ENCODE measurements around the gene DNAH17. TPM values are rescaled to one million over a fixed set of nuclear protein-coding genes. Genes with fewer than 3 reads are reported as not detected.
A peak's percentile ranks its signal among the peaks of the same experiment; 100 is the strongest.

Gene DNAH17
- polyA plus RNA-seq, 3 donors = 0.01 to 0.51 (median 0.11) TPM

DNA sequence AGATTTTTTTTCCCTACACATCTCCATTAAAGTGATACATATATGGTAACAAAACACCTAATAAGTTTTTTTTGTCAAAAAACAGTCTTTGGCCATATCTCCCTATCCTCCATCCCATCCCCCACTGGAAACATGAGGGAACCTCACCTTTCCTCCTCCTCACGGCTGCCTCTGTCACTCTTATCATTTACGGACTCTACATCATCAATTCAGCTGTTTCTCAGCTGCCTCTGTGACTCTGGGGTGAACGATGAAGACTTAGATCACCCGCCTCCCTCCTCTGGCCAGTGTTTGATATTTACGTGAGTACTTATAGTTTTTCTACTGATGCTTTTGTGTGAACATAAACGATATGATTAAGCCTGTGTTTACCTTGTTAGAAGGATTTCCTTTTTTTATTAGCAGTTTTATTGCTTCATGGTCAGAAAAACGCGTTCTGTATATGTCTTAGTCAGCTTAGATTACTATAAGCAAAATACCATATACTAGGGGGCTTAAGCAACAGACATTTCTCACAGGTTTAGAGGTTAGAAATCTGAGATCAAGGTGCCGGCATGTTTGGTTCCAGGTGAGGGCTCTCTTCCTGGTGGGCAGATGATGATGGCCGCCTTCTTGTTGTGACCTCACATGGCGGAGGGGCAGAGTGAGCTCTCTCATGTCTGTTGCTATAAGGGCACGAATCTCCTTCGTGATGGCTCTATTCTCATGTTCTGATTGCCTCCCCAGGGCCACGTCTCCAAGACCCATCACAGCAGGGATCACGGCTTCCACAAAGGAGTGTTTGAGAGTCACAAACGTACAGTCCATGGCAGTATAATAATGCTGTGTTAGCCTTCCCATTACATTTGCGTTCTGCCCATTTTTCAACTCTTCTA is 32.1 kb downstream of the DNAH17 start:
- WGBS (ENCODE audit: insufficient coverage) = 90% methylated on average over 7 of the region's 17 CpGs
- no peaks in the 10 kb centered on the region for H4K20me1 ChIP-seq (ENCODE audit: insufficient read depth, low read length)
- H3K9me3 ChIP-seq (replicated peaks in 1 of 2; ENCODE audit: control insufficient read depth in 1 of 2, insufficient read depth in 1 of 2, low read length in 2 of 2) = peaks cover 0 to under 1% of the 10 kb centered on the region in 2 donors
- H3K27me3 Mint-ChIP-seq (ENCODE audit: low read depth in 3 of 3) = peaks cover 0 to 11% (median 4%) of the 10 kb centered on the region in 3 donors
- intact Hi-C loops (cut with micrococcal nuclease) = no loop called here
- H3K27ac ChIP-seq (ENCODE audit: low read depth in 1 of 2, low read length in 2 of 2) = no peak overlapping the region
- peaks cover 15% of the 10 kb centered on the region for H3K4me1 Mint-ChIP-seq
- peak overlapping the region in 1 of 2 donors; percentile 5 for H3K4me3 Mint-ChIP-seq
- TF ChIP-seq, protein P1, sequence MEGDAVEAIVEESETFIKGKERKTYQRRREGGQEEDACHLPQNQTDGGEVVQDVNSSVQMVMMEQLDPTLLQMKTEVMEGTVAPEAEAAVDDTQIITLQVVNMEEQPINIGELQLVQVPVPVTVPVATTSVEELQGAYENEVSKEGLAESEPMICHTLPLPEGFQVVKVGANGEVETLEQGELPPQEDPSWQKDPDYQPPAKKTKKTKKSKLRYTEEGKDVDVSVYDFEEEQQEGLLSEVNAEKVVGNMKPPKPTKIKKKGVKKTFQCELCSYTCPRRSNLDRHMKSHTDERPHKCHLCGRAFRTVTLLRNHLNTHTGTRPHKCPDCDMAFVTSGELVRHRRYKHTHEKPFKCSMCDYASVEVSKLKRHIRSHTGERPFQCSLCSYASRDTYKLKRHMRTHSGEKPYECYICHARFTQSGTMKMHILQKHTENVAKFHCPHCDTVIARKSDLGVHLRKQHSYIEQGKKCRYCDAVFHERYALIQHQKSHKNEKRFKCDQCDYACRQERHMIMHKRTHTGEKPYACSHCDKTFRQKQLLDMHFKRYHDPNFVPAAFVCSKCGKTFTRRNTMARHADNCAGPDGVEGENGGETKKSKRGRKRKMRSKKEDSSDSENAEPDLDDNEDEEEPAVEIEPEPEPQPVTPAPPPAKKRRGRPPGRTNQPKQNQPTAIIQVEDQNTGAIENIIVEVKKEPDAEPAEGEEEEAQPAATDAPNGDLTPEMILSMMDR (IDR thresholded peaks at IDR 0.05) = no peak
- H3K36me3 ChIP-seq (replicated peaks in 1 of 2; ENCODE audit: control insufficient read depth in 1 of 2, insufficient read depth in 2 of 2, low read length in 2 of 2) = no peaks in the 10 kb centered on the region
- no peak overlapping the region for H2AFZ ChIP-seq (ENCODE audit: insufficient read depth, low read depth, low read length, poor library complexity, severe bottlenecking)
- no peaks in the 10 kb centered on the region for H3K79me2 ChIP-seq (ENCODE audit: insufficient read depth, low read length)
- H3K27ac Mint-ChIP-seq = peak overlapping the region in 3 of 7 donors; percentile 3 to 40 (median 23)
- H3K36me3 Mint-ChIP-seq = peaks cover 0 to 1% of the 10 kb centered on the region in 2 donors
- H3K9me3 Mint-ChIP-seq = peaks cover 0 to 7% (median 0%) of the 10 kb centered on the region in 7 donors
- no peak for DNase-seq
- no peak overlapping the region for H3K4me2 ChIP-seq (replicated peaks; ENCODE audit: extremely low read depth, low read length, poor library complexity, severe bottlenecking)
- no peak overlapping the region for H3K4me3 ChIP-seq (replicated peaks in 1 of 3; ENCODE audit: low read depth in 2 of 3, low read length in 3 of 3)
- H3K4me1 ChIP-seq (ENCODE audit: control insufficient read depth in 1 of 2, insufficient read depth in 2 of 2, low read length in 2 of 2) = peaks cover 14 to 16% of the 10 kb centered on the region in 2 donors
- no peak overlapping the region for H3K9ac ChIP-seq (ENCODE audit: insufficient read depth, low read length, poor library complexity, severe bottlenecking)
- H3K27me3 ChIP-seq (ENCODE audit: control insufficient read depth in 2 of 2, insufficient read depth in 2 of 2, low read length in 2 of 2) = no peaks in the 10 kb centered on the region

DNA sequence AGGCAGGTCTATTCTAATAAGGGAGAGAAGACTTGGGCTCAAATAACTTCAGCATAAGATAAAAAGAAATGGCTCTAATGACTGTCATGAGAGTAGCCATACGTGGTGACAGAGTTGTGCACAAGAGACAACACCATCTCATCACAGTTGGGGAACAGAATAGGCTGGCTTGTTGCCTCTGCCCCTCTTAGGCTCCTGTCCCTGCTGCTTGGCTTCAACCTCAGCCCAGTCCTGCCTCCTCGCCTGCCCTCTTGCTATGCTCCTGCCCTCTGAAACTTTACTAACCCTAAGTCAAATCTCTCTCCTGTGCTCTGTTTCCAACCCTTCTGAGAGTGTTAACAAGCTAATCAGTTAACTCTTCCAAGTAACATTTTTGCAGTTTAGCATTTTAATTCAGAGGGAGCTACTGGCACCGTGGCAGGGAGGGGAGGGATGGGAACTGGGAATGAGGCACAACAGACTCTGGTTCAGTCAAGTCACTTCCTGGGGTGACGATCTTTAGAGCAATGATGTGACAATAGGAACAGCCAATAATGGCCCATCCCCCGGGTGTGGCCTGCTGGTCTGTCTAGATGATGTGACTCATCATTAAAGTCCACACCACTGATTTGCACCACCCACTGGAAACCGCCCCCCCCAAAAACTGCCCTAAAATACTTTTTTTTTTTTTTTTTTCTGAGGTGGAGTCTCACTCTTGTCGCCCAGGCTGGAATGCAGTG is 35.5 kb downstream of the DNAH17 start:
- Histone ChIP-seq H3K79me2 (ENCODE audit: insufficient read depth, low read length) (no peaks in the 10 kb centered on the region), H3K36me3 (replicated peaks in 1 of 2; ENCODE audit: control insufficient read depth in 1 of 2, insufficient read depth in 2 of 2, low read length in 2 of 2) (no peaks in the 10 kb centered on the region), H3K4me3 (replicated peaks in 1 of 3; ENCODE audit: low read depth in 2 of 3, low read length in 3 of 3) (no peak overlapping the region), H3K27ac (ENCODE audit: low read depth in 1 of 2, low read length in 2 of 2) (peak overlapping the region; percentile 72 to 93), H3K27me3 (ENCODE audit: control insufficient read depth in 2 of 2, insufficient read depth in 2 of 2, low read length in 2 of 2) (no peaks in the 10 kb centered on the region), H3K9me3 (replicated peaks in 1 of 2; ENCODE audit: control insufficient read depth in 1 of 2, insufficient read depth in 1 of 2, low read length in 2 of 2) (no peaks in the 10 kb centered on the region), H3K4me2 (replicated peaks; ENCODE audit: extremely low read depth, low read length, poor library complexity, severe bottlenecking) (peak overlapping the region; percentile 31), H4K20me1 (ENCODE audit: insufficient read depth, low read length) (no peaks in the 10 kb centered on the region), H2AFZ (ENCODE audit: insufficient read depth, low read depth, low read length, poor library complexity, severe bottlenecking) (no peak overlapping the region), H3K9ac (ENCODE audit: insufficient read depth, low read length, poor library complexity, severe bottlenecking) (peak overlapping the region; percentile 45), H3K4me1 (ENCODE audit: control insufficient read depth in 1 of 2, insufficient read depth in 2 of 2, low read length in 2 of 2) (peaks cover 22 to 24% of the 10 kb centered on the region in 2 donors)
- Mint-ChIP-seq H3K9me3 (peaks cover 0 to 2% (median 0%) of the 10 kb centered on the region in 7 donors), H3K4me1 (peaks cover 24% of the 10 kb centered on the region), H3K27ac (peak overlapping the region; percentile 95 to 99 (median 97)), H3K4me3 (peak overlapping the region; percentile 44 to 65), H3K27me3 (ENCODE audit: low read depth in 3 of 3) (peaks cover 0 to 8% (median 5%) of the 10 kb centered on the region in 3 donors), H3K36me3 (peaks cover 0 to 1% of the 10 kb centered on the region in 2 donors)
- WGBS (ENCODE audit: insufficient coverage) = 62% methylated on average over 3 of the region's 7 CpGs
- TF ChIP-seq, protein P1 (IDR thresholded peaks at IDR 0.05) = no peak
- DNase-seq = peak; percentile 94 to 100 (median 98)
- intact Hi-C loops (cut with micrococcal nuclease) = no loop called here

Data from CD14-positive monocyte (primary cell).